ENCODE results near the gene OCA2.

OCA2 gene

GRCh38 chr15:28104326-28104725 lies 5.2 kb upstream of the OCA2 start:
- no peak for DNase-seq (ENCODE audit: low read depth)

DNA sequence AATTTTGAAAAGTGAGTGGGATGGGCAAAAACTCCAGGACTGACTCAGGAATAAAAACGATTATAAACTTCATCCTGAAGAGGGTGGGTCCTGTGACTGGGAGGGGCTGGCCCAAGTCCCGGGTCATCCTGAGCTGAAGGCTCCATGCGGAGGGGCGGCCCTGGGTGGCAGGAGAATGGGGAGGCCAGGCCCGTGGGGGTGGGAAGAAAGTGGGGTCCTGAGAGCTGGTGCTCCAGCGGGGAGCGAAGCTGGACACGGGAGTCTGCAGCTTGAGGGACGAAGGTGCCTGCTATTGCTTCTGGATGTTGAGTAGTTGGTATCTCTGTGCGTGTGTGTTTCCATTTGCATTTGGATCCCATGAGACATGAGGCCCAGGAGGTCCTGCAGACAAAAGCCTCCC lies 4.7 kb upstream of the OCA2 start:
- DNase-seq (ENCODE audit: low read depth): no peak

- DNase-seq (ENCODE audit: low read depth): no peak
These were observed 2.9 kb upstream of the OCA2 start for GRCh38 chr15:28101983-28102441.

- no peak for DNase-seq (ENCODE audit: low read depth)
These were observed 2.1 kb upstream of the OCA2 start for GRCh38 chr15:28101201-28101600.

DNA sequence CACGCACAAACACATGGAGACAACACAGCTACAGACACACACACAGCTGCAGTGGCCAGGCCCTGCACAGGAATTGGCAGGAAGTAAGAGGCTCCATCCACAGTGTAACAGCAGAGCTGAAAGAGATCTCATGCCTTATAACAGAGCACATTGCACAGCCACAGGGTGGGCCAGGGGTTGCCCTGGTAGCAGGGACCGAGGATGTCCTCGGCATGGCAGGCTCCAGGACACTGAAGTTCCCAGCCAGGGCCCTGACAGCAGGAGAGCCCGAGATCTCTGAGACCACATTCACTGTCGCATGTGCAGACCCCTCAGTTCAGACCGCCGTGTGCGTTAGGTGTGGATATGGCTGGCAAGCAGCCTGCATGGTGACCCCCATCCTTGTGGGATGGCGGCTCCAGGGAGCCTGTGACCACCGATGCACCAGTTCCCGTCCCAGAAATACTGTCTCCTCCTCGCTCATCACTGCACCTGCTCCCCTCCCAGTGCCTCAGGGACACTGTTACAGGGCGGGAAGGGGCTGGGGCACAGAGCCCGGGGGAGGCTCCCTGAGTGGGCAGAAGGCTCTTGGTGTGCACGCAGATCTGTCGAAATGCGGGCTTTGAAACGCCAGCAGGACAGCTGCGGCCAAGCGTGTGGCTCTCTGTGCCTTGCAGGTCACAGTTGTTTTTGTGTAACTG lies 1.5 kb upstream of the OCA2 start:
- no peak for DNase-seq (ENCODE audit: low read depth)

DNA sequence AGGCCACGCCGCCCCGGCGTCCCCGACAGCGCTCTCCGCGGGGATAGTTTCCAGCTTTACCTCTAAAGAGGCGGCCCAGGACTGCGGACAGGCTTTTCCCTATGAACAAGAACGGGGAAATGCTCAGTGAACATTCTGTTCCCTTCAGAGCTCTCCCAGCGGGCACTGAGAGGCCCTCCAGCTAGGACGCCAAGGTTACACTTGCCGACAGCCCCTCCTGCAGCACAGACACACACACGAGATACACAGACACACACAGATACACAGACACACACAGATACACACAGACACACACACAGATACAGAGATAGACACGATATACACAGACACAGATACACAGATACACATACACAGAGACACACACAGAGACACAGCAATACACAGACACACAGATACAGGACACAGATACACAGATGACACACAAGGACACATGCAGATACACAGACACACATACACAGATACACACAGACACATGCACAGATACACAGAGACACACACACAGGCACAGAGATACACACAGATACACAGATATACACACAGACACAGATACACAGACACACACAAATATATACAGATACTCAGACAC lies 533 bp upstream of the OCA2 start:
- DNase-seq (ENCODE audit: low read depth): no peak

DNA sequence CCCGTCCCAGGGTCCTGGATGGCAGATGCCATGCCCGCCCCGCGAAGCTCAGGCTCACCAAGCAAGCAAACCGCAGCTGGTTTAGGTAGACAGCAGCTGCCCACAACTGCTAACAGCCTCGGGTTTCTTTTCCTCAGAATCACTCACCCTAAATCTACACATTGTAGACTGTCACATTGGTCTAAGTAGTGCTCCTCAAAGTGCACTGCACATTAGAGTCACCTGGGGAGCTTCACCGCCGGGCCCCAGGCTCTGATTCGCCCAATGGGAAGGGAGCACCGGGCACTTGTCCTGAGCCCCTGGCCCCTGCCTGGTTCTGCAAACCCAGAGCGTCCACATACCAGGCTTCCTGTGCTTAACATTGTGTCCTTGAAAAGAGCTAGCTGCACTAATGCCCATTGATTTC lies 752 bp downstream of the OCA2 start:
- DNase-seq (ENCODE audit: low read depth): no peak

DNA sequence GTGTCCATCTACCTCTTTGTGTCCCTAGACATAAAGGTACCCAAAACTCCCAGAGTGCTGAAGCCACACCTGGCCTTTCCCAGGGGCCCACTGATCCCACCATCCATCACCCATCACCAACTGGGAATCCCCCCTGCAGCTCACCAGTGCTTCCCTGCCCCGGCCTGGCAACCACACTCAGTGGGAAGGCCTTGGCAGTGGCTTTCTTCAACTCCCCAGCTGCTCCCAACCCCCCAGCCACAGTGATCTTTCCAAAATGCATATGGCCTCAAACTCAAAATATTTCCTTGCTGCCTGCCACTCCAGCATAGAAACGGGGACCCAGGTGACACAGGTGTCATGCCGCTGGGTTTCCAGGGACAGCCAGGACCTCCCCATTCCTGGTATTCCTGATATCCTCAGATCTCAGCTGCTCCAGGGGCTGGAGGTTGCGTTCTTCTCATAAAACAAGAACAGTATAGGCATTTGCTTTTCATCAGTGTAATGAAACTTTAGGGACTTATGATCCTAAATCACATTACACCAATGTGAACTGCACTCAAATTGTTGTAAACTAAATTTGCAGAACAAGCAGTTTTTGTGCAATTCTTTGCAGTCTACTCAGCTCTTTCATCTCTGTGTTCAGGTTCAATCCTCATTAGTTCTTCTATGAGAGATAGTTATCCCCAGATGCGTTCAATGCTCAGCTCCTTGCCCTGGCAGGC lies 1.3 kb downstream of the OCA2 start:
- no peak for DNase-seq (ENCODE audit: low read depth)

DNA sequence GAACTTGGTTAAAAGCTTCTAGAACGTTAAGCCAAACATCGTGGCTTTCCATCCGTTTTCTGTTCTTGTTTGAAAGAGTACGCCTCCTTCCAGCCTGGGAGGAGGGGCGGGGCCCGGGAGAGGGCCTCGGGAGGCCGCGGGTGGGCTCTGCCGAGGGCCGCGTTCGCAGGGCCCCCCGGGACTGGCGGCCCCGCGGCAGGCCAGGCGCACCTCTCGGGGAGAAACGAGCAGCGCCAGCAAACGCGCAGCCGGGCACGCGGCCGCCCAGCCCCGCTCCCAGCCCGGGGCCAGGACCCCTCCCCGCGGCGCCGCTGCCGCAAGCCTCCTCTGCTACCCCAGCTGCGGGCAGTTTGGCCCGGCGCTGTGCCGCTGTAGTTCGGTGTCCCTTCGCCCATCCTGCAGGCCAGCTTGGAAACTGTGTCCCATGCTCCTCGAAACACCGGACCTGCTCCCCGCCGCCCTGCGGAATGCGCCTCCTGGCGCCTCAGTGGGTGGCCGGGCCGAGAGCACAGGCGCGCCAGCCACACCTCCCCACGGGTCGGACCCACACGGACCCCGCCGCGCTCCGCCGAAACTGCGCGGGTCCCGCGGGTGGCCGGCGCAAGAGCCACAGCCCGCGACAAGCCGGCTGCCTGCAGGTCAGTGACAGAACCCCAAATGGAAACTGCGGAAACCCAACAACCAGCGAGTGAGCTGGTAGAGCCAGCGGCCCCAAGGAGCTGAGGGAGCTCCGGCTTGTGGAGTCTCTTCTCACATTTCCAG lies 2.3 kb downstream of the OCA2 start:
- no peak for DNase-seq (ENCODE audit: low read depth)

- no peak for DNase-seq (ENCODE audit: low read depth)
These were observed 2.8 kb downstream of the OCA2 start for GRCh38 chr15:28096411-28096669.

GRCh38 chr15:28094732-28095521 lies 4.2 kb downstream of the OCA2 start:
- no peak for DNase-seq (ENCODE audit: low read depth)

DNA sequence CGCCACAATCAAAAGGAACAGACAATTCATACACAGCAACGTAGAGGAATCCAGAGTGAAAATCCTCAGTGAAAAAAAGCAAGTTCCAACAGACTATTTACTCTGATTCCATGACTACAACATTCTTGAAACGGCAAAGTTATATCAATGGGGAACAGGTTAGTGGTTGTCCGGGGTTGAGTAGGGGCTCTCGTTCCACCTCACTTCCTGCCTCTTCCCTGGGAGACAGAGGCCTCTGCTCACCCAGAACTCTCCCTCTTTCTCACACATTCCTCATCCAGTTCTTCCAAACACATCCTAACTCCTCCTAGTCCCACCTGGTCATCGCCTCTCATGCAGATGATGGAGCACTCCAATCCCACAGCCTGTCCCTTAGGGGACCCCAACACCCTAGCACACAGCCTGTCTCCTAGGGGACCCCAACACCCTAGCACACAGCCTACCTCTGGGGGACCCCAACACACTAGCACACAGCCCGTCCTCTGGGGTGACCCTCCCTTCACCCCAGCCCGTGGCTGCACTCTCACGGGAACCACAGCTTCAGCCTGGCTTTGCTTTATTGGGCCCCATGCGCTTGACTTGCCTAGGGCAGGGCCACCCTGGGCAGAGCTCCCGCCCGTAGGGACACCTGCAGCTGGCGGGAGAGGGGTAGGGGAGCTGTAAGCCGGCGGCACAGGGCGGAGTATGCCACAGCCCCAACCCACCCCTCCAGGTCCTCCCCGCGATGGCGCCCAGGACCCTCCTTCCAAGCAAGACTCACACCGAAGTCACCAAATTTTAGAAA lies 5.2 kb downstream of the OCA2 start:
- DNase-seq (ENCODE audit: low read depth): no peak

DNA sequence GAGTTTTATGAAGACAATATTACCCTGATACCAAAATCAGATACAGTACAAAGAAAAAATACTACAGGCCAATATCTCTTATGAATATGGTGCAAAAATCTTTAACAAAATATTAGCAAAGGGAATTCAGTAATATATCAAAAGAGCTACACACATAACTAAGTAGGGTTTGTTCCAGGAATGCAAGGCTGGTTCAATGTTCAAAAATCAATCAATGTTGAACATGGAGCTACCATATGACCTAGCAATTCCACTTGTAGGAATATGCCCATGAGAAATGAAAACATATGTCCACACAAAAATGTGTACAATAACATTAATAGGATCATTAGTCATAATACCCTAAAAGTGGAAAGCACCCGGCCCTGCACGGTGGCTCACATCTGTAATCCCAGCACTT lies 7.8 kb downstream of the OCA2 start:
- no peak for DNase-seq (ENCODE audit: low read depth)

GRCh38 chr15:28086175-28086703 lies 12.9 kb downstream of the OCA2 start:
- DNase-seq (ENCODE audit: low read depth): no peak

- no peak for DNase-seq (ENCODE audit: low read depth)
These were observed 13.5 kb downstream of the OCA2 start for GRCh38 chr15:28085489-28086174.

DNA sequence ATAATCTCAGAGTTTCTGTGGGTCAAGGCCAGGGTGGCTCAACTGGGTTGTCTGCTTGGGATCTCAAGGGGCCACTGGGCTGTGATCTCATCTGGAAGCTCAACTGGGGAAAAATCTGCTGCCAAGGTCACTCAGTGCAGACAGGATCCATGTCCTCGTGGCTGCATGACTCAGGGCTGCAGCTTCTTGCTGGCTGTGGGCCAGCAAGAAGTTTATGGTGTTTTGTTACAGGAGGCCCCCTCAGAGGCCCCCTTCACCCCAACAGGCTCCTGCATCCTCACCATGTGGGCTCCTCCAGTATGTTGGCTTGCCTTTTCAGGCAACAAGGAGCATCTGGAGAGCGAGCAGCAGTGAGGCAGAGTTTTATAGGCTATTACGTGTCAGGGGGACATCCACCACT lies 14.6 kb downstream of the OCA2 start:
- no peak for DNase-seq (ENCODE audit: low read depth)

- DNase-seq (ENCODE audit: low read depth): no peak
These were observed 16.0 kb downstream of the OCA2 start for GRCh38 chr15:28082891-28083684.

GRCh38 chr15:28081594-28081993 lies 17.5 kb downstream of the OCA2 start:
- no peak for DNase-seq (ENCODE audit: low read depth)

DNA sequence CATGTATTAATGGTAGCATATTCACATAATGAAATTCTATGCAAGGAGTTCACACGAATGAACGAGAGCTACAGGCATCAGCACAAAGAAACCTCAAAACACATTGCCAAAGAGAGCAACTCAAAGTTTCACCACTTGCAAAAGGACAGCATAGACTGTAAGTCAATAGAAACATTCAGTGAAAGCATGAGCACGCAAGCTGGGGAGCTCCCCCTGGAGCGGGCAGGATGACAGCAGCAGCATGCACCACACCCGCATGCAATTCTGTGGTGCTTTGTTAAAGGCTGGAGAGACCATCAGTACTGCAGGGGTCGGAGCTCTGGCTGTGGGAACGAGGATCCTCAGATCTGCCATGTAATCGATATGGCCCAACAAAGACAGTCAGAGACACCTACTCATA lies 18.7 kb downstream of the OCA2 start:
- no peak for DNase-seq (ENCODE audit: low read depth)
